Measurements from ENCODE around the gene RBM8A. TPM values are rescaled to one million over a fixed set of nuclear protein-coding genes. Genes with fewer than 3 reads are reported as not detected.

The RBM8A gene
- total RNA-seq, 1 donor, result 98.2 TPM

- Histone ChIP-seq H3K4me1 (ENCODE audit: insufficient read depth, low read length) (peaks cover 10% of the 10 kb centered on the region), H3K27me3 (ENCODE audit: insufficient read depth, low read length) (peaks cover 13% of the 10 kb centered on the region), H3K9me3 (ENCODE audit: low read depth, low read length) (no peaks in the 10 kb centered on the region), H3K4me3 (ENCODE audit: low read length) (peak overlapping the region; percentile 54)
These were observed 40.9 kb downstream of the RBM8A start for GRCh38 chr1:145886390-145886789.

GRCh38 chr1:145885738-145886287 is 41.5 kb downstream of the RBM8A start, which contains the start of gene ANKRD35:
Gene ANKRD35 (minus strand): TSS chr1:145885866. CDS start chr1:145885758, 108 bp downstream.
- Histone ChIP-seq H3K4me1 (ENCODE audit: insufficient read depth, low read length) (peaks cover 10% of the 10 kb centered on the region), H3K27me3 (ENCODE audit: insufficient read depth, low read length) (peaks cover 13% of the 10 kb centered on the region), H3K4me3 (ENCODE audit: low read length) (peak within 1 kb of the TSS; percentile 54), H3K9me3 (ENCODE audit: low read depth, low read length) (no peaks in the 10 kb centered on the region)

- no peak overlapping the region for H3K4me3 ChIP-seq (ENCODE audit: low read length)
These were observed 42.6 kb downstream of the RBM8A start for GRCh38 chr1:145884675-145885074.

GRCh38 chr1:145879775-145880174 is 47.5 kb downstream of the RBM8A start:
- Histone ChIP-seq H3K27me3 (ENCODE audit: insufficient read depth, low read length) (peaks cover 13% of the 10 kb centered on the region), H3K4me1 (ENCODE audit: insufficient read depth, low read length) (no peaks in the 10 kb centered on the region), H3K9me3 (ENCODE audit: low read depth, low read length) (no peaks in the 10 kb centered on the region), H3K4me3 (ENCODE audit: low read length) (no peak overlapping the region)

More at GRCh38 chr1:145884675-145885074, 42.6 kb downstream of the RBM8A start:
- Histone ChIP-seq H3K27me3 (ENCODE audit: insufficient read depth, low read length) (peaks cover 13% of the 10 kb centered on the region), H3K4me1 (ENCODE audit: insufficient read depth, low read length) (peaks cover 10% of the 10 kb centered on the region), H3K9me3 (ENCODE audit: low read depth, low read length) (no peaks in the 10 kb centered on the region)

- Histone ChIP-seq H3K4me1 (ENCODE audit: insufficient read depth, low read length) (no peaks in the 10 kb centered on the region), H3K9me3 (ENCODE audit: low read depth, low read length) (no peaks in the 10 kb centered on the region)
These were observed 48.6 kb downstream of the RBM8A start for GRCh38 chr1:145878724-145879123.

GRCh38 chr1:145877923-145878486 is 49.3 kb downstream of the RBM8A start:
- H3K27me3 ChIP-seq (ENCODE audit: insufficient read depth, low read length), result no peaks in the 10 kb centered on the region
- no peaks in the 10 kb centered on the region for H3K9me3 ChIP-seq (ENCODE audit: low read depth, low read length)
- no peaks in the 10 kb centered on the region for H3K4me1 ChIP-seq (ENCODE audit: insufficient read depth, low read length)
- H3K4me3 ChIP-seq (ENCODE audit: low read length), result no peak overlapping the region

More at GRCh38 chr1:145878724-145879123, 48.6 kb downstream of the RBM8A start:
- no peak overlapping the region for H3K4me3 ChIP-seq (ENCODE audit: low read length)
- peaks cover 3% of the 10 kb centered on the region for H3K27me3 ChIP-seq (ENCODE audit: insufficient read depth, low read length)

- Histone ChIP-seq H3K4me1 (ENCODE audit: insufficient read depth, low read length) (peaks cover 18% of the 10 kb centered on the region), H3K9me3 (ENCODE audit: low read depth, low read length) (no peaks in the 10 kb centered on the region), H3K4me3 (ENCODE audit: low read length) (no peak overlapping the region), H3K27me3 (ENCODE audit: insufficient read depth, low read length) (no peaks in the 10 kb centered on the region)
These were observed 52.6 kb downstream of the RBM8A start for GRCh38 chr1:145874646-145875045.

- Histone ChIP-seq H3K27me3 (ENCODE audit: insufficient read depth, low read length) (no peaks in the 10 kb centered on the region), H3K4me1 (ENCODE audit: insufficient read depth, low read length) (peaks cover 18% of the 10 kb centered on the region), H3K9me3 (ENCODE audit: low read depth, low read length) (no peaks in the 10 kb centered on the region), H3K4me3 (ENCODE audit: low read length) (peak overlapping the region; percentile 34)
These were observed 55.0 kb downstream of the RBM8A start for GRCh38 chr1:145871994-145872924.

Other genes starting within 250 kb of the RBM8A start
- 0.10 TPM for gene PDZK1, start 220.1 kb downstream of the RBM8A start, total RNA-seq
- 9.0 TPM for gene CD160, start 208.0 kb downstream of the RBM8A start, total RNA-seq
- 16.4 TPM for gene RNF115, start 103.4 kb downstream of the RBM8A start, total RNA-seq
- gene POLR3C, start 103.3 kb downstream of the RBM8A start, total RNA-seq, result 29.9 TPM
- 1.2 TPM for gene NUDT17, start 81.9 kb downstream of the RBM8A start, total RNA-seq
- 8.0 TPM for gene PIAS3, start 68.4 kb downstream of the RBM8A start, total RNA-seq
- not detected for gene ANKRD35, start 41.6 kb downstream of the RBM8A start, total RNA-seq
- gene ITGA10, start 17.4 kb downstream of the RBM8A start, total RNA-seq, result 0.21 TPM
- gene PEX11B, start 8.8 kb downstream of the RBM8A start, total RNA-seq, result 6.1 TPM
- gene LIX1L, start 30.5 kb upstream of the RBM8A start, total RNA-seq, result 15.1 TPM
- 0.42 TPM for gene ANKRD34A, start 37.1 kb upstream of the RBM8A start, total RNA-seq
- 12.7 TPM for gene POLR3GL, start 37.2 kb upstream of the RBM8A start, total RNA-seq
- 2,317 TPM for gene TXNIP, start 69.1 kb upstream of the RBM8A start, total RNA-seq
- not detected for gene HJV, start 94.3 kb upstream of the RBM8A start, total RNA-seq
- gene NBPF10, start 217.3 kb upstream of the RBM8A start, total RNA-seq, result 3.3 TPM

Measured in mononuclear cell (primary cell).